Measurements from ENCODE around the gene OR6V1. TPM values are rescaled to one million over a fixed set of nuclear protein-coding genes. Genes with fewer than 3 reads are reported as not detected.

OR6V1 gene
- total RNA-seq, 1 experiment from 2014 or later, result not detected

DNA sequence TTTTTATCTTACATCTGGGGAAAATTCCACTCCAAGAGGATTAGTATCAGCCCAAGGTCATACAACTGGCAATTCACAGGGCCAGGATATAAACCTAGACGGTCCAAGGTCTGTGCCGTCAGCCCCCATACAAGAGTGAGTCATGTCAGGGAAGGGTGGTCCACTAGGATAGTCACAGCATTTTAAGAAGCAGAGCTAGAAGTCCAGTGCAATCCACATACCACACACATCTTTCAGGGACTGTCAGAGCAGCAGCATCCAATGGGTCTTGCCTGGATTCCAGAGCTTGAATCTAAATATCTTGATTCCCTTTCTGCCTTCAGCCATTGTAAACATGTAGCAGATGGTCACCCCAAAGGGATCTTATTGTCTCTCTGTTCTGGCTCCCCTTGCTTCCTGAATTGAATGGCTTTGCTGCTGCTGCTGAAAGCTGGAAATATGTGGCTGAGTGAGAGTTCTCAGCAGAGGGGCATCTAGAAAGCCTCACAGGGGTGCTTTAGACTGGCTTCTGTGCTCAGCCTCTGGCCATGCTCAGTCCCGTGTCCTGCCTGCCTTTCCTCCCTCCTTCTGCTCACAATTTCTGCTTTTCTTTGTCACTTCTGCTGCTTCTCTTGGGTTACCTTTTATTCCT lies 9.9 kb upstream of the OR6V1 start (continued):
- no peak for TF ChIP-seq ZNF232 (CRISPR knock-in tag; IDR thresholded peaks at IDR 0.05)
- no peak for TF ChIP-seq NR1H2 (CRISPR knock-in tag; IDR thresholded peaks at IDR 0.05)
- TF ChIP-seq PRRX2 (CRISPR knock-in tag; IDR thresholded peaks at IDR 0.05), result no peak
- TF ChIP-seq RELA (CRISPR knock-in tag; IDR thresholded peaks at IDR 0.05; ENCODE audit: borderline replicate concordance), result no peak

DNA sequence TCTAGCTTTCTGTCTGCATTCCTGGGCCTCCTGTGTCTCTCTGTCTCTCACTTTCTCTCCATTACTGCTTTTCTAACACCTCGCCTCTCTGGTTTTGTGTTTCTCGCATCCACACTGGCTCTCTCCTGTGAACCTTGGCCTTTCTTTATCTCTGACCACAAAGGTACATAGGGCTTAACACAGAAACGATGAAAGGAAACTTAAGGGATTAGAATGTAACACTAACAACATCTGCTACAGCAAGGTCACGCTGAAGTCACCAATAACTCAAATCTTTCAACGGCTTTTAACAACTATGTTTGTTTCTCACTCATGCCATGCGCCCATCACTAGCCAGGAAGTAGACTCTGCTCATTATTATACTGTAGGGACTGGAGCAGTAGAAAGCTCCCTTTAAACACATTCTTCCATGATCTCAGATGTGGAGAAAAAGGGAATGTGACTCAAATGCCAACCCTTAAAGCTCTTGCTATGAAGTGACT lies 9.3 kb upstream of the OR6V1 start:
- ATAC-seq (no peak), DNase-seq (ENCODE audit: low spot score) (no peak)
- no peak overlapping the region for H3K4me3 Mint-ChIP-seq
- POLR2A ChIA-PET, result no interaction called here
- no peaks in the 10 kb centered on the region for H3K9me3 Mint-ChIP-seq
- CTCF ChIA-PET, result interaction anchor here (1.0 to 4.1 kb wide), 2 partner anchors 172 to 198 kb away, joined by 3 to 25 read pairs; no protein-coding TSS in a partner anchor
- H3K27ac Mint-ChIP-seq, result no peak overlapping the region; the same call in 1 of the 2 replicates
- H3K4me1 Mint-ChIP-seq, result no peaks in the 10 kb centered on the region
- TF ChIP-seq RORB (CRISPR knock-in tag; IDR thresholded peaks at IDR 0.05) (peak; percentile 33; the same call in 1 of the 2 replicates), FOXJ3 (CRISPR knock-in tag; IDR thresholded peaks at IDR 0.05; ENCODE audit: borderline replicate concordance) (no peak), CTCF (IDR thresholded peaks at IDR 0.05) (no peak)
- no peaks in the 10 kb centered on the region for H3K27me3 Mint-ChIP-seq (ENCODE audit: low read depth)
- H3K36me3 Mint-ChIP-seq, result no peaks in the 10 kb centered on the region

DNA sequence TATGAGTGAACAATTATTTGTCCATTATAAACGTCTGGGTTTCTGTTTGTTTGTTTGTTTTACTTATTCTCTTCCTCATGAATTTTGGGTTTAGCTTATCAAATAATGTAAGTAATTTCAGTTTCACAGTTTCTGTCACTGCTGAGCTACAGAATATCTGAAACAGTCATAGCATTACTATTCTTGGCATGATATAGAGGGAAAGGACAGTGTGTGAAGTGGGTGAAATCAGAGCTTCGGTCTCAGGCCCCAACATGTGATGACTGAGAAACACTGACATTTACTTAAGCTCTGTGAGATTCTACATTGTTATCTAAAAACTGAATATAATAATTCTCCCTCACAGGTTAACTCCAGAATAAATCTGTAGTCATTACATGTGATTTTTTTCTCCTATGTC lies 8.8 kb upstream of the OR6V1 start:
- TF ChIP-seq FOXP4 (CRISPR knock-in tag; IDR thresholded peaks at IDR 0.05), result no peak
- TF ChIP-seq NFATC4 (CRISPR knock-in tag; IDR thresholded peaks at IDR 0.05), result no peak
- no peak for TF ChIP-seq TEAD1 (CRISPR knock-in tag; IDR thresholded peaks at IDR 0.05)
- TF ChIP-seq ZSCAN18 (CRISPR knock-in tag; IDR thresholded peaks at IDR 0.05), result no peak
- TF ChIP-seq NR1H2 (CRISPR knock-in tag; IDR thresholded peaks at IDR 0.05), result no peak
- no peak for TF ChIP-seq PRDM15 (CRISPR knock-in tag; IDR thresholded peaks at IDR 0.05)
- no peak for TF ChIP-seq ZNF263 (CRISPR knock-in tag; IDR thresholded peaks at IDR 0.05; ENCODE audit: low read depth)
- TF ChIP-seq, protein P1, sequence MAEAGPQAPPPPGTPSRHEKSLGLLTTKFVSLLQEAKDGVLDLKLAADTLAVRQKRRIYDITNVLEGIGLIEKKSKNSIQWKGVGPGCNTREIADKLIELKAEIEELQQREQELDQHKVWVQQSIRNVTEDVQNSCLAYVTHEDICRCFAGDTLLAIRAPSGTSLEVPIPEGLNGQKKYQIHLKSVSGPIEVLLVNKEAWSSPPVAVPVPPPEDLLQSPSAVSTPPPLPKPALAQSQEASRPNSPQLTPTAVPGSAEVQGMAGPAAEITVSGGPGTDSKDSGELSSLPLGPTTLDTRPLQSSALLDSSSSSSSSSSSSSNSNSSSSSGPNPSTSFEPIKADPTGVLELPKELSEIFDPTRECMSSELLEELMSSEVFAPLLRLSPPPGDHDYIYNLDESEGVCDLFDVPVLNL (CRISPR knock-in tag; IDR thresholded peaks at IDR 0.05; ENCODE audit: borderline replicate concordance, low read depth), result no peak
- no peak for TF ChIP-seq ETV6 (CRISPR knock-in tag; IDR thresholded peaks at IDR 0.05)
- no peak for TF ChIP-seq TCF7 (CRISPR knock-in tag; IDR thresholded peaks at IDR 0.05; ENCODE audit: low read depth)
- H3K4me1 Mint-ChIP-seq, result no peaks in the 10 kb centered on the region
- no peaks in the 10 kb centered on the region for H3K9me3 Mint-ChIP-seq
- ChIA-PET POLR2A (no interaction called here), CTCF (interaction anchor here (0.5 to 4.1 kb wide), 3 partner anchors 171 to 337 kb away, joined by 3 to 25 read pairs (median 3); no protein-coding TSS in a partner anchor)
- no peak for DNase-seq (ENCODE audit: low spot score)
- ATAC-seq, result no peak
- H3K27ac Mint-ChIP-seq, result no peak overlapping the region
- no peaks in the 10 kb centered on the region for H3K36me3 Mint-ChIP-seq
- H3K27me3 Mint-ChIP-seq (ENCODE audit: low read depth), result no peaks in the 10 kb centered on the region; the same call in 1 of the 2 replicates
- H3K4me3 Mint-ChIP-seq, result no peak overlapping the region
